Globus pallidus (tissue), 1 donor: ENCODE results near the gene WFDC10A.
A peak's percentile ranks its signal among the peaks of the same experiment; 100 is the strongest.
"Not testable (repeated sequence)": the region's sequence is repeated elsewhere in the genome, so short reads cannot be mapped to it uniquely, and the experiment has no call there.

Source experiments
- DNase-seq: peaks from one replicate; pipeline ENCODE4 v3.0.0-alpha.2; 2015; ENCODE audit warnings: low spot score

WFDC10A gene

DNA sequence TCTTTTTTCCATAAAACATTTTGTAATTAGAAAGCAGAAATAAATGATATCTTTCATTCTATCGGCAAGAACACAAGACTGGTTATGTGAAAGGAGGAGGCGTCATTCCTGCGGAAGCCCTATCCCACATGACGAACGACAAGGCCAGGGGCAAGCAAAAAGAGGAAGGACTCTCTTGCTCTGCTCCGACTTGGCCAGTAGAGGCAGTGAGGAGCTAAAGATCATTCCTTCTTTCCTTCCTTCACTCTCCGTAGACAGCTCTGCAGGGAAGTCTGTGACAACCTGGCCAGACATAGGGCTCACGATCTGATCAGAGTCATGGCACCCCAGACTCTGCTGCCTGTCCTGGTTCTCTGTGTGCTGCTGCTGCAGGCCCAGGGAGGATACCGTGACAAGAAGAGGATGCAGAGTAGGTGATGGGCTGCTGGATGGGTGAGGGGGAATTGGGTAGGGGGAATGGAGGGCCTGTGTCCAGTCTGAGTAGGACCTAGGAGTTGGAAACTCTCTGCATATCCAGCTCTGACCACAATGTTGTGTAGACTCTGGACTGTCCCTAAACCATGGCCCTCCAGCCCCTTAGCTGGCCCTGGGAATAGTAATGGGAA, at the start of gene WFDC10A:
Gene WFDC10A (plus strand): TSS at position 244 of the 605 bp plus-strand sequence. CDS start 75 bp downstream, at position 319.
- DNase-seq: peak; percentile 16

- no peak for DNase-seq
These were observed 47.8 kb upstream of the WFDC10A start for GRCh38 chr20:45581702-45582101.

GRCh38 chr20:45583502-45583901, 46.0 kb upstream of the WFDC10A start:
- DNase-seq: no peak

- not testable (repeated sequence) for DNase-seq
These were observed 45.2 kb upstream of the WFDC10A start for GRCh38 chr20:45584294-45584693.

DNA sequence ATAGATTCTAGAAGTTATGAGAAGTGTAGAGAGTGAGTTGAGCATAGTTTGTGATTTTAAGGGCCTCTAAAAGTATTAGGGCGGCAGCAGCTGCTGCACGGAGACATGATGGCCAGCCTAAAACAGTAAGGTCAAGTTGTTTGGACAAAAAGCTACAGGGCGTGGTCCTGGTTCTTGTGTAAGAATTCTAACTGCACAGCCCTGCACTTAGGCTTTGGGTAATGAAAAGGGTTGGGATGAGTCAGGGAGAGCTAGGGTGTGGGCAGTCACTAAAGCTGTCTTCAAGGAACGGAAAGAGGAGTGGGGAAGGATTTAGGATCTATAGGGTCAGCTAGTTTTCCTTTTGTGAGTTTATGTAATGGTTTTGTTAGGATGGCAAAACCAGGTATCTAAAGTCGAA, 43.6 kb upstream of the WFDC10A start:
- DNase-seq: not testable (repeated sequence)

- no peak for DNase-seq
These were observed 40.7 kb upstream of the WFDC10A start for GRCh38 chr20:45588800-45589199.

DNA sequence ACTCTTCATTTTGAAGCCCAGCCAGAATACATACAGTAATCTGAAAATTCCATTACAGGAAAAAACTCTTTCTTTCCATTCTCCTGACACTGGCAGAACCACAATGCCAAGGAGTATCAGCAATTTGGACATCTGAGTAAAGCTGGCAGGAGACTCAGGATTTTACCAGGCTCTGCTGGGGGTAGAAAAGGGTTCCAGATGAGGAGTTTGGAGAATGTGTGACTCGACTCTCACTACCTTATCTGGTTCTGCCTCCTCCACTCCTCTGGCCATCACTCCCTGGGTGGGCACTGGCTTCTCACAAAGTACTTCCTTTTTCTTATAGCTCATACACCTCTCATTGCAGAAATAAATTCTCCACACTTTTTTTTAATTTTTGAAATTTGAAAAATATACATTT, 39.8 kb upstream of the WFDC10A start:
- no peak for DNase-seq

GRCh38 chr20:45592574-45593189, 36.9 kb upstream of the WFDC10A start:
- peak; percentile 14 for DNase-seq

DNA sequence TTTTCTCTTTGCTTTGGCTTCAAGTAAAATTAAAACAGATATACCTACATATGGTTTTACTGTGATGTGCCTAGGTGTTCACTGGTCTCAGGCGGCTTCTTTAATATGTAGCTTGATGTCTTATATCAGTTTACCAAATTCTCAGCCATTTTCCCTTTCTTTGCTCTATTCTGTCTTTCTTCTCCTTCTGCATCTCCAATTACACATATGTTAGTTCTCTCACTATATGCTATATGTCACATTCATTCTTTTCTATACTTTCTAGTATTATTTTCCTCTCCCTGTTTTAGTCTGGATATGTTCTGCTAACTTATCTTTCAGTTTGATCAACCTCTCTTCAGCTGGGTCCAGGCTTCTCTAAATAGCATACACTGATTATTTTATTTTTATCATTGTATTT, 36.0 kb upstream of the WFDC10A start:
- no peak for DNase-seq

- DNase-seq: no peak
These were observed 34.3 kb upstream of the WFDC10A start for GRCh38 chr20:45595235-45595634.

DNA sequence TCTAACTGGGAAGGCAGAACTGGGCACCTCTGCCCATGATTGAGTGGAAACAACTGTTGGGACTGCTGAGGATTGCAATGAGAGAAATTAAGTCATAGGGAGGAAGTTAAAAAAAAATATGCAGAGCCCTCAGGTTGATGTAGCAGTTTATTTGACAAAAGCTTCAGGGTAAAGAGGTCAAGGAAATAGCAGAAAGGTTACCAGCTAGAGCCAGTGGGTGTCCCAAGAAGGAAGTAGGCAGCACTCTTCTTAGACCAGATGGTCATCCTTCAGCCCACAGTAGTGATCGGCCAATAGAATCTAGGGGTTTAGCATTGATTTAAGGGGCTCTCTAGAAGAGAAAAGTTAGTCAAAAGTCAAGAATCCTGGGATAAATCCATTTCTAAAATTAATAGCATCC, 21.7 kb upstream of the WFDC10A start:
- DNase-seq: no peak

GRCh38 chr20:45611054-45611453, 18.5 kb upstream of the WFDC10A start:
- DNase-seq: no peak

DNA sequence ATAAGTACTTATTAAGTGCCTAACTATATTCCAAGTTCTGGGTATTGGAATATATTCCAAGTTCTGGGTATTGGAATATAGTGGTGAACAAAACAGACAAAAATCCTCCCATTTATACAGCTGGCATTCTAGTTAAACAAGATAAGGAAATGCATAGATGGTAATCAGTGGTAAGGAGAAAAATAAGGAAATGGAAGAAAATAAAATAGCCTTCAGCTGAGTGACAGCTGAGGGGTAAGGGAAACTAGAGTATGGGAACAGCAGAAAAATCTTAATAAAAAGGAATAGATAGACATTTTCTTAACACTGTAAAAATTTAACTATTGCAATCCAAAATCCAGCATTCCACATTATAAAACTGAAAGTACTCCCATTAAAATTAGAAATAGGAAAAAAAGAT, 17.2 kb upstream of the WFDC10A start:
- DNase-seq: no peak

DNA sequence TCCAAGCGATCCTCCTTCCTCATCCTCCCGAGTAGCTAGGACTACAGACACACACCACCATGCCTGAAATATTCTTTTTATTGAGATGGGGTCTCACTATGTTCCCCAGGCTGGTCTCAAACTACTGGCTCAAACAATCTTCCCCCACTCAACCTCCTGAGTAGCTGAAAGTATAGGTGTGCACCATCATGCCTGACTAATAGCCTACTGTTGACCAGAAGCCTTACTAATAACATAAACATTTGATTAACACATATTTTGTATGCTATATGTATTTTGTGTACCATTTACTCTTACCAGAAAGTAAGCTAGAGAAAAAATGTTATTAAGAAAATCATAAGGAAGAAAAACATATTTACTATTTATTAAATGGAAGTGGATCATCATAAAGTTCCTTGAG, 11.9 kb upstream of the WFDC10A start:
- no peak for DNase-seq

DNA sequence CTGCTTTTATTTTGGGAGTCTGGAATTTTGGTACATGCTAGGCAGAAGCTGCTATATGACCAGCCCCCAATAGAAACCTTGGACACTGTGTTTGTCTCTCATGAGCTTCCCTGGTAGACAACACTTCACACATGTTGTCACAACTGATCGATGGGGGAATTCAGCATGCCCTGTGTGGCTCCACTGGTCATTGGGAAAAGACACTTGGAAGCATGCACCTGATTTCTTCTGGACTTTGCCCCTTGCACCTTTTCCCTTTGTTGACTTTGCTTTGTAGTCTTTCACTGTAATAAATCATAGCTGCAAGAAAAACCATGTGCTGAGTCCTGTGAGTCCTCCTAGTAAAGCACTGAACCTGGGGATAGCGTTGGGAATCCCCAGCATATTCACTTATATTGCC, 7.9 kb upstream of the WFDC10A start:
- DNase-seq: no peak

GRCh38 chr20:45626540-45626939, 3.0 kb upstream of the WFDC10A start:
- DNase-seq: no peak

DNA sequence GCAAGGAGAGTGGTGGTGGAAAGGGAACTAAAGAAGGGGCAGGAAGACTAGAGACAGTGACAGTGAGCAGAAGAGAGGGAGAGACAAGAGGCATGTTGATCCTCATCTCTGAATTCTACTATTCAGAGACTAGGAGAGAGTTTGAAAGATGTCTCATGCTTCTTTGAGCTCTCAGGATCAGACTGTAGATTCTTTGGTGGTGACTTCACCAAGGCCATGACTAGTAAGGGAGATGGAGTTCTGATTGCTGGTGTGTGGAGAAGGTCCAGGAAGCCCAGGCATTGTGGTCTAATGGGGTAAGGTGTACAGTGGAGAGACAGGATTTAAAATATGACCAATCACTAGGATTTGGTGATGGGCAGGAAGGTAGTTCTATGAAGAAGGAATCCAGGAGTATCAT, 832 bp downstream of the WFDC10A start:
- no peak for DNase-seq

DNA sequence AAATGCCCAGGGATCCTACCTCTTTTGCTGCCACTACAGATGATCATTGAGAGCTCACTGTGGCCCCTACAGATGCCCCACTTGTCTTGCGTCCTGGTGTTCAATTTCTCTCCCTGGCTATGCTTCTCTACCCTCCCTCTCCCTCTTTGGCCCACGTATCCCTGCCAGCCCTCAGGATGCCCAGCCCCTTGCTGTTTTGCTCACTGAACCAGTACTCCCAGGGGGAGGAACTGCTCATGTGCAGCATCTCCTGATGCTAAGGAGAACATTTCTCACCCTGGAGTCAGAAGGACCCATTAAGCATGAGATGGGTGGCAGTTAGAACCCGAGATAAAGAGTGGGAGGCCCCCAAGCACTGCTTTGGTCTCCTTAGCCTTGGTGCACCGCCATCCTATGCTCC, 1.6 kb downstream of the WFDC10A start, which contains the start of gene WFDC9:
Gene WFDC9 (minus strand): TSS at position 101 of the 400 bp plus-strand sequence. CDS start 21,103 bp downstream, outside the sequence.
- DNase-seq: no peak

DNA sequence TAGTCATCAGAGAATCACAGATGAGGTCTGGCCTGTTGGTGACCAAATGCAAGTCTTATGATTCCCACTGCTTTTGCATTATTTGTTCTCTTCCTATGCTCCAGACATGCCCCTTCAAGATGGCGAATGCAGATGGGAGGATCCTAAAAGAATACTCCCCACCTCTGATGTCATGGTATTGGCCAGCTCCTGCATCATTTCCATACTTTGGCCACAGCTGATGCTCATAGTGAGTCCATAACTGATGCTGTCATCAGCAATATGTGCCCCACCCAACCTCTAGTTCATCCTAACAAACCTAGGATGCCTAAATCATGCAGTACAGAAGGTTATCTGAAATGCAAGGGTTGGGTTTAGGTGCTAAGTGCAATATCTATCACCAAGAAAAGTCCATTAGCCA, 7.0 kb downstream of the WFDC10A start:
- no peak for DNase-seq

DNA sequence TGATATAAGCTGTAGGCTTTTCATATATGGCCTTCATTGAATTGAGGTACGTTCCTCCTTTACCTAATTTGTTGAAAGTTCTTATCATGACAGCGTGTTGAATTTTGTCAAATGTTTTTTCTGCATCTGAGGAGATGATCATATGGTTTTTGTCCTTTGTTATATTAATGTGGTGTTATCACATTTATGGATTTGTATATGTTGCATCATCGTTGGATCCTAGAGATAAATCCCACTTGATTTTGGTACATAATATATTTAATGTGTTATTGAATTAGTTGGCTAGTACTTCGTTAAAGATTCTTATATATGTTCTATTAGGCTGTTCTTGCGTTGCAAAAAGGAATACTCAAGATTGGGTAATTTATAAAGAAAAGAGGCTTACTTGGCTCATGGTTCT, 10.1 kb downstream of the WFDC10A start:
- DNase-seq: no peak

GRCh38 chr20:45641076-45641475, 11.5 kb downstream of the WFDC10A start:
- DNase-seq: not testable (repeated sequence)

DNA sequence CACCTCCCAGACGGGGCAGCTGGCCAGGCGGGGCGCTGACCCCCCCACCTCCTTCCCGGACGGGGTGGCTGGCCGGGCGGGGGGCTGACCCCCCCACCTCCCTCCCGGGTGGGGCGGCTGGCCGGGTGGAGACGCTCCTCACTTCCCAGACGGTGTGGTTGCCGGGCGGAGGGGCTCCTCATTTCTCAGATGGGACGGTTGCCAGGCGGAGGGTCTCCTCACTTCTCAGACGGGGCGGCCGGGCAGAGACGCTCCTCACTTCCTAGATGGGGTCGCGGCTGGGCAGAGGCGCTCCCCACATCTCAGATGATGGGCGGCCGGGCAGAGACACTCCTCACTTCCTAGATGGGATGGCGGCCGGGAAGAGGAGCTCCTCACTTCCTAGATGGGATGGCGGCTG, 16.3 kb downstream of the WFDC10A start:
- not testable (repeated sequence) for DNase-seq

DNA sequence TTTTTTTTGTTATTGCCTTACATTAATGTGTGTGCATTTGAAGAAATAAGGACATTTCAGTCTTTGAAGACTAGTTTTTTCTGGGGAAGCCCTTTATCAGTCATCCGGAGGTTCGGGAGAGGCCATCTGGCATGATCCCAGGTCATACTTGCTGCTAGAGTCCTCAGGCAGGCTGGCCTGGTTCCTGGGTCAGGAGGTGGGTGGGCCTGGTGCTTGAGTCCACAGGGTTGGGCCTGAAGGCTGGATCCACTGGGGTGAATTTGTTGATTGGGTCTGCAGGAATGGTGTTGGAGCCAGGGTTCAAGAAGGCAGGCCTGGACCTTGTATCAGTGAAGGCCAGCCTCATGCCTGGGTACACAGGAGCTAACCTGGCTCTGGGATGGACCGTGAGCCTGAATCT, 17.3 kb downstream of the WFDC10A start:
- no peak for DNase-seq
